ENCODE measurements around the gene RGCC.

Gene RGCC

DNA sequence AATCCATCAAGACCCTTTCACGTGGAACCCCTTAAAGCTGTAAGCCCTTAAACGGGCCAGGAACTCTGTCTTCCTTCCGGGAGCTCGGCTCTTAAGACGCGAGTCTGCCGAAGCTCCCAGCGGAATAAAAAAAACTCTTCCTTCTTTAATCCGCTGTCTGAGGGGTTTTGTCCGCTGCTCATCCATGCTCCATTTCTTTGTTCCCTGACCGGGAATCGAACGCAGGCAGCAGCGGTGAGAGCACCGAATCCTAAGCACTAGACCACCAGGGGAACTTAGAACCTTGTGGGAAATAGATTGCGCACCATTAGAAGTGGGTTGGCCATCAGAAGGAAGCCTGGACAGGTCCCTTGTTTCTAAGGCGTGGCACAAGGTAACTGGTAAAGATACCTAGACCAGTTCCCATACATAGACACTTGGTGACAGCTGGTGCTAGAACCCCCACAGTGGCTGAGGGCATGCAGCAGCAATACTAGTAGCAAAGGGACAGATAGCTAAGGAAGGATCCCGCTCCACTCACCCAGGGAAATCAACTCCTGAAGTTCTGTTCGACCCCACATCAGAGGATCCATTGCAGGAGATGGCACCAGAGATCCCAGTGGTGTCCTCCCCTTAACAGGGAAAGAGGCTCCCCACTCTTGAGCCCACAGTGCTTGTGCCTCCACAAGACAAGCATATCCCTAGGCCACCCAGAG lies 1.5 kb upstream of the RGCC start:
- DNase-seq (ENCODE audit: extremely low read depth, low read depth): no peak
- TF ChIP-seq, protein P1, sequence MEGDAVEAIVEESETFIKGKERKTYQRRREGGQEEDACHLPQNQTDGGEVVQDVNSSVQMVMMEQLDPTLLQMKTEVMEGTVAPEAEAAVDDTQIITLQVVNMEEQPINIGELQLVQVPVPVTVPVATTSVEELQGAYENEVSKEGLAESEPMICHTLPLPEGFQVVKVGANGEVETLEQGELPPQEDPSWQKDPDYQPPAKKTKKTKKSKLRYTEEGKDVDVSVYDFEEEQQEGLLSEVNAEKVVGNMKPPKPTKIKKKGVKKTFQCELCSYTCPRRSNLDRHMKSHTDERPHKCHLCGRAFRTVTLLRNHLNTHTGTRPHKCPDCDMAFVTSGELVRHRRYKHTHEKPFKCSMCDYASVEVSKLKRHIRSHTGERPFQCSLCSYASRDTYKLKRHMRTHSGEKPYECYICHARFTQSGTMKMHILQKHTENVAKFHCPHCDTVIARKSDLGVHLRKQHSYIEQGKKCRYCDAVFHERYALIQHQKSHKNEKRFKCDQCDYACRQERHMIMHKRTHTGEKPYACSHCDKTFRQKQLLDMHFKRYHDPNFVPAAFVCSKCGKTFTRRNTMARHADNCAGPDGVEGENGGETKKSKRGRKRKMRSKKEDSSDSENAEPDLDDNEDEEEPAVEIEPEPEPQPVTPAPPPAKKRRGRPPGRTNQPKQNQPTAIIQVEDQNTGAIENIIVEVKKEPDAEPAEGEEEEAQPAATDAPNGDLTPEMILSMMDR (IDR thresholded peaks at IDR 0.05; ENCODE audit: low read depth, low read length): no peak

DNA sequence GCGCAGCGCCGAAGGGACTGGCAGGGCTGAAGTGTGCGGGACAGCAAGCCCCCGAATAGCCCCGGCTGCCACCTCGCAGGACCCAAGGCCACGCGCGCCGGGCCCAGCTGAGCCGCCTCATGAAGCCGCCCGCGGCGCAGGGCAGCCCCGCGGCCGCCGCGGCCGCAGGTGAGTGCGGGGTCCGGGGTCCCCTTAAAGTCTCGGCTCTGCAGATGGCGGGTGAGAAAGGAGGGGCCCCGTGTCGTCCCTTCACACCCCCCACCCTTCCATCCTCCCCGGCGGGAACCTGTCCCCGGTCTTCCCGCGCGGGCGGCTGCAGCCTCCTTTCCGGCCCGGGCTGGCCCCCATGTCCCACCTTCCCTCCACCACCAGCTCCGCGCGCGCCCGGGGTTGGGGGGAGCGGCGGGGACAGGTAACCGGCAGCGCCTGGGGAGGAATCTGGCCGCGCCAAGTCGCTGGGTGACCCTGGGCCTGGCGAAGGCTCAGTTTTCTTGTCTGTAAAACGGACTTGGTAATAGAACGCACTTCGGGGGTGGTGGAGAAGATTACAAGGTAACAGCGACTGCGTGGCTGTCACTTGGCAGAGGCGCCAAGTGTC lies 338 bp downstream of the RGCC start:
- DNase-seq (ENCODE audit: extremely low read depth, low read depth): no peak
- TF ChIP-seq, protein P1 (IDR thresholded peaks at IDR 0.05; ENCODE audit: low read depth, low read length): no peak

DNA sequence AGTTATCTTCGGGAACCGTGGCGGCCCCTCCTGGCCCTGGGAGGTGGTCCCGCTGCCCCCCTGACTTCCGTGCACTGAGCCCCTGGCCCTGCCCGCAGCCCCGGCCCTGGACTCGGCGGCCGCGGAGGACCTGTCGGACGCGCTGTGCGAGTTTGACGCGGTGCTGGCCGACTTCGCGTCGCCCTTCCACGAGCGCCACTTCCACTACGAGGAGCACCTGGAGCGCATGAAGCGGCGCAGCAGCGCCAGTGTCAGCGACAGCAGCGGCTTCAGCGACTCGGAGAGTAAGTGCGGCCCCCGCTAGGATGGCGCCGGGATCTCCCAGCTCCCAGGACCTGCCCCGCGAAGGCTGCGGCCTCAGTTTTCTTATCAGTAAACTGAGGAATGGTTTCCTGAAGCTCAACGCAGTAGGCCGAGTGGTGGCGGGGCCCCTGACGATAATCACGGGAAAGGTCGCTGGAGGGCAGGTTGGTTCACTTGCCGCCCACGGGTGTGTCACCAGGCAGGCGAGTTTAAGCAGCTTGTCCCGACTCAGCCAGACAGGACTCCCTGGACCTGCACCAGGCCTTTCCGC lies 924 bp downstream of the RGCC start:
- no peak for DNase-seq (ENCODE audit: extremely low read depth, low read depth)
- TF ChIP-seq, protein P1 (IDR thresholded peaks at IDR 0.05; ENCODE audit: low read depth, low read length): no peak

DNA sequence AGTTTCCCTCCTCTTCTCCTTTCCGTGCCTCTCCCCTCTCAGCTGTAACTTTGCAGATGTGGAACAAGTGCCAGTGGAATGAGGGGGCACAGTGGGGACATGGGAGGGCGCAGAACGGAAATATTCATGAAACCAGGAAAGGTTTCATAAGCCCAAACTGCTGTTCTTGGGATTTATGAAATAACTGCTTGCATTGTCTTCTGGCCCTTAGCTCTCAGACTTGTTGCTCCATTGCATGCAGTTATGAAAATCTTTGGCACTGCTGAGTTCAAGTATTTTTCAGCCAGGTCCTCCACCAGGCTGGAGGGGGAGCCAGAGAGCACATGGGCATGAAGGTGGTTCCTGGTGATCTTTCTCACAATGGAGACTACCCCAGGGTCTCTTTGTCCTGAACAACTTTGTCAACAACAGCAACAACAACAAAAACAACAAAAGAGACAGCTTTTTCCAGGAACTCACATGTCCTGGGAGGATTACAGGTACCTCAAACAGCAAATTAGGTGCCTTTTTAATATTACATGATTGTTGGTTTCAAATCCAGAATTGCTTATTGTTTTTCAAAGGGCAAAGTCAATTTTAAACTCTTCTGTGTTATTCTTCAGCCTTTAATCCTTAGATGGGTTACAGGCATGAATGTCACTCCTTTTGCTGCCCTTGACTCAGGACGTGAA lies 1.5 kb downstream of the RGCC start:
- TF ChIP-seq, protein P1 (IDR thresholded peaks at IDR 0.05; ENCODE audit: low read depth, low read length): peak; percentile 79
- DNase-seq (ENCODE audit: extremely low read depth, low read depth): peak; percentile 20

DNA sequence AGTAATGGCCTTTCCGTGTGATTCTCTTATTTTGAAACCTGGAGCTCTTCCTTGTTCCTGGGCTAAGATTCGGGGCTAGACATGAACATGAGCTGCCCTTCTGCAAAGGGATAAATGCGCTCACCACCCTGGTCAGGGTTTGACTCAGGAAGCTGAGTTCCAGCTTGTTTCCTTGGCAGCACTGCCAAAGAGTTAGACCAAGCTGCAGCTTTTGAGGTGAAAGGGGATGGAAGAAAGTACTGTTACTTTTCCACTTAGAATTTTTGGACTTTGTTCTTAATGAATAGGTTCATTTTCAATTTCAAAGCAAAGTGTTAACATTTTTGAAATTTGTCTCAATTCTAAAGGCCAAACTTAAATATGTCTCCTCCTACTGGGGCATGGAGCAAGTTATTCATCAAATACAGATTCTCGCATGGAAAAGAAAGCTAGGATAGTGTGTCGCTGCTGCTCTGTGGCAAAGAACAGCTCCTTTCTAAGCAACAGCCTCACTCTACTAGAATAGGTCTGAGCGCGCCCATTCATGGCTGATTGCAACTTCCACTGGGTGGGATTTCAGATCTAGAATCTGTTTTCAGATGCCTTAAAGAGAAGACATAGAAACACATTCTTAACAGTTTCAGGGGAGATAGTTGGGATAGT lies 2.2 kb downstream of the RGCC start:
- TF ChIP-seq, protein P1 (IDR thresholded peaks at IDR 0.05; ENCODE audit: low read depth, low read length): no peak
- DNase-seq (ENCODE audit: extremely low read depth, low read depth): no peak

DNA sequence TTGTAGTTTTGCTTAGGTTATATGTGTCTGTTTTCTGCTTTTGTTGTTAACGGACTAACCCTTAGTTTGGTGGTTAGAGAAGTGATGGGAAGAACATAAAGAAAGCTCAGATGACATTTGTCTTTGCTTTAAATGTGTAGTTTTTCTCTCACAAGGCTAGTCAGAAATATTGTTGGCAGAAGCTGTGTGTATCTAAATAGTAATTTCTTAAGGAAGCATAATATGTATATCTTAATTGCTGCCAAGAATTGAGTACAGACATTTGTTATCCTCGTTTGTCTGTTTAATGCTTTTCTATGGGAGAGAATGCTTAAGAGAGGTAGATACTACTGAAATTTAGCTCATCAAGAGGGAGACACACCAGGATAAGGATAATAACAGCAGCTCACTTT lies 2.7 kb downstream of the RGCC start:
- TF ChIP-seq, protein P1 (IDR thresholded peaks at IDR 0.05; ENCODE audit: low read depth, low read length): no peak
- DNase-seq (ENCODE audit: extremely low read depth, low read depth): no peak
